WTC11 (cell line): ENCODE results near the gene PLK3. TPM values are rescaled to one million over a fixed set of nuclear protein-coding genes. Genes with fewer than 3 reads are reported as not detected.

Source experiments
- ATAC-seq: fragments of 200-7000 bp; cut with Tn5 transposase; 2 replicates; pipeline ENCODE4 v1.10.0; 2021; ENCODE audit warnings: mild to moderate bottlenecking, moderate library complexity
- CTCF ChIA-PET: fragments of 300-600 bp; sonication (Branson Sonifier 250); formaldehyde crosslinking; loops from one replicate; lab custom pipeline; 2021; ENCODE audit warnings: antibody characterized with exemption; lab: Charles Lee
- POLR2A ChIA-PET: fragments of 350-600 bp; sonication (Branson Sonifier 250); formaldehyde crosslinking; loops from one replicate; lab custom pipeline; 2021; ENCODE audit warnings: antibody characterized with exemption; lab: Charles Lee
- DNase-seq: peaks from one replicate; pipeline ENCODE4 v3.0.0; 2021; ENCODE audit warnings: low spot score
- H3K27ac Mint-ChIP-seq: 2 replicates; pipeline ENCODE4 v1.8.0; 2021; ENCODE audit warnings: mixed read lengths
- H3K27me3 Mint-ChIP-seq: 2 replicates; pipeline ENCODE4 v1.8.0; 2021; ENCODE audit warnings: low read depth, mild to moderate bottlenecking, moderate library complexity, mixed read lengths
- H3K36me3 Mint-ChIP-seq: 2 replicates; pipeline ENCODE4 v1.8.0; 2021; ENCODE audit warnings: mixed read lengths
- H3K4me1 Mint-ChIP-seq: 2 replicates; pipeline ENCODE4 v1.8.0; 2022; ENCODE audit warnings: mixed read lengths
- H3K4me3 Mint-ChIP-seq: 2 replicates; pipeline ENCODE4 v1.8.0; 2021; ENCODE audit warnings: mild to moderate bottlenecking, moderate library complexity, mixed read lengths
- H3K9me3 Mint-ChIP-seq: 2 replicates; pipeline ENCODE4 v1.8.0; 2021; ENCODE audit warnings: mixed read lengths
- CREB1 ChIP-seq: sonication (generic); formaldehyde crosslinking; IDR thresholded peaks from 2 replicates; pipeline ENCODE4 v1.8.0; 2023; ENCODE audit warnings: mild to moderate bottlenecking, missing genetic modification reagents
- CTCF ChIP-seq: fragments of 200-600 bp; IDR thresholded peaks from 2 replicates; pipeline ENCODE4 v1.8.0; 2022; ENCODE audit warnings: antibody characterized with exemption
- E2F4 ChIP-seq: sonication (generic); formaldehyde crosslinking; IDR thresholded peaks from 2 replicates; pipeline ENCODE4 v1.8.1; 2022; ENCODE audit warnings: low read depth, mild to moderate bottlenecking, moderate library complexity, missing genetic modification reagents, borderline replicate concordance
- E2F5 ChIP-seq: sonication (generic); formaldehyde crosslinking; IDR thresholded peaks from 2 replicates; pipeline ENCODE4 v1.8.1; 2022; ENCODE audit warnings: mild to moderate bottlenecking, moderate library complexity, missing genetic modification reagents
- FOXP1 ChIP-seq: sonication (generic); formaldehyde crosslinking; IDR thresholded peaks from 2 replicates; pipeline ENCODE4 v1.8.0; 2022; ENCODE audit warnings: missing genetic modification reagents, mild to moderate bottlenecking, moderate library complexity, borderline replicate concordance
- HMGXB4 ChIP-seq: sonication (generic); formaldehyde crosslinking; IDR thresholded peaks from 2 replicates; pipeline ENCODE4 v1.8.1; 2023; ENCODE audit warnings: mild to moderate bottlenecking, moderate library complexity, missing genetic modification reagents
- MAX ChIP-seq: sonication (generic); formaldehyde crosslinking; IDR thresholded peaks from 2 replicates; pipeline ENCODE4 v1.8.0; 2022; ENCODE audit warnings: mild to moderate bottlenecking, missing genetic modification reagents
- NFATC4 ChIP-seq: fragments of 250-450 bp; sonication (Bioruptor Pico); IDR thresholded peaks from 2 replicates; pipeline ENCODE4 v1.9.0; 2021; ENCODE audit warnings: mild to moderate bottlenecking
- NFE2L1 ChIP-seq: sonication (generic); formaldehyde crosslinking; IDR thresholded peaks from 2 replicates; pipeline ENCODE4 v1.8.1; 2023; ENCODE audit warnings: missing genetic modification reagents
- NFYB ChIP-seq: sonication (generic); formaldehyde crosslinking; conservative IDR thresholded peaks from 2 replicates; pipeline ENCODE4 v1.8.0; 2022; ENCODE audit warnings: low read depth, missing genetic modification reagents
- PRRX2 ChIP-seq: fragments of 250-450 bp; sonication (Bioruptor Pico); IDR thresholded peaks from 2 replicates; pipeline ENCODE4 v1.8.0; 2021; ENCODE audit warnings: mild to moderate bottlenecking
- SP1 ChIP-seq: sonication (generic); formaldehyde crosslinking; conservative IDR thresholded peaks from 2 replicates; pipeline ENCODE4 v1.8.1; 2022; ENCODE audit warnings: missing genetic modification reagents
- STAT6 ChIP-seq: sonication (generic); formaldehyde crosslinking; conservative IDR thresholded peaks from 2 replicates; pipeline ENCODE4 v1.8.1; 2023; ENCODE audit warnings: mild to moderate bottlenecking, low read depth, missing genetic modification reagents, moderate library complexity
- TEAD1 ChIP-seq: sonication (generic); formaldehyde crosslinking; IDR thresholded peaks from 2 replicates; pipeline ENCODE4 v1.8.0; 2022; ENCODE audit warnings: mild to moderate bottlenecking, missing genetic modification reagents
- TP53 ChIP-seq: sonication (generic); formaldehyde crosslinking; IDR thresholded peaks from 2 replicates; pipeline ENCODE4 v1.8.1; 2023; ENCODE audit warnings: mild to moderate bottlenecking, missing genetic modification reagents
- USF2 ChIP-seq: sonication (generic); formaldehyde crosslinking; IDR thresholded peaks from 2 replicates; pipeline ENCODE4 v1.8.1; 2023; ENCODE audit warnings: mild to moderate bottlenecking, missing genetic modification reagents, moderate library complexity
- ZBTB21 ChIP-seq: sonication (generic); formaldehyde crosslinking; IDR thresholded peaks from 2 replicates; pipeline ENCODE4 v1.8.1; 2023; ENCODE audit warnings: mild to moderate bottlenecking, missing genetic modification reagents, borderline replicate concordance
- ZBTB43 ChIP-seq: sonication (generic); formaldehyde crosslinking; IDR thresholded peaks from 2 replicates; pipeline ENCODE4 v1.8.1; 2023; ENCODE audit warnings: mild to moderate bottlenecking, missing genetic modification reagents
- ZNF219 ChIP-seq: sonication (generic); formaldehyde crosslinking; IDR thresholded peaks from 2 replicates; pipeline ENCODE4 v1.8.0; 2023; ENCODE audit warnings: missing genetic modification reagents, mild to moderate bottlenecking, borderline replicate concordance
- ZNF232 ChIP-seq: sonication (generic); formaldehyde crosslinking; IDR thresholded peaks from 2 replicates; pipeline ENCODE4 v1.8.0; 2022; ENCODE audit warnings: mild to moderate bottlenecking, missing genetic modification reagents
- total RNA-seq: library from RNA; stranded (reverse); gene quantifications from 3 replicates; pipeline ENCODE4 v1.2.3, GENCODE V29; 2021

Gene PLK3
- total RNA-seq, 1 experiment from 2014 or later, result 16.4 TPM

GRCh38 chr1:44776730-44777068 lies 23.5 kb upstream of the PLK3 start (continued):
- TF ChIP-seq HMGXB4 (CRISPR knock-in tag) (no peak), NFYB (CRISPR knock-in tag) (no peak), NFE2L1 (CRISPR knock-in tag) (no peak)

GRCh38 chr1:44777547-44777946 lies 22.6 kb upstream of the PLK3 start:
- no peaks in the 10 kb centered on the region for H3K27me3 Mint-ChIP-seq
- no peaks in the 10 kb centered on the region for H3K9me3 Mint-ChIP-seq
- CTCF ChIA-PET, result no interaction called here
- POLR2A ChIA-PET, result no interaction called here
- DNase-seq (no peak), ATAC-seq (no peak)
- peaks cover 22% of the 10 kb centered on the region for H3K4me1 Mint-ChIP-seq
- 0 out of 2 replicates have a peak, but pooled peaks have one; percentile 2 for TF ChIP-seq ZBTB43 (CRISPR knock-in tag)
- no peak for TF ChIP-seq STAT6
- TF ChIP-seq TEAD1 (CRISPR knock-in tag), result no peak
- TF ChIP-seq SP1 (CRISPR knock-in tag), result 0 out of 2 replicates have a peak, but pooled peaks have one; percentile 18
- no peak for TF ChIP-seq ZNF232 (CRISPR knock-in tag)
- no peak for TF ChIP-seq ZBTB21 (CRISPR knock-in tag)
- TF ChIP-seq CREB1 (CRISPR knock-in tag), result no peak
- H3K27ac Mint-ChIP-seq, result peak overlapping the region; percentile 94
- H3K36me3 Mint-ChIP-seq, result peaks cover 49% of the 10 kb centered on the region
- peak overlapping the region; percentile 87 for H3K4me3 Mint-ChIP-seq

GRCh38 chr1:44777969-44778635 lies 22.1 kb upstream of the PLK3 start:
- no peak for DNase-seq
- peak overlapping the region; percentile 87 for H3K4me3 Mint-ChIP-seq
- H3K36me3 Mint-ChIP-seq, result peaks cover 49% of the 10 kb centered on the region
- H3K27ac Mint-ChIP-seq, result peak overlapping the region; percentile 94
- CTCF ChIA-PET, result no interaction called here
- no peak for ATAC-seq
- peaks cover 22% of the 10 kb centered on the region for H3K4me1 Mint-ChIP-seq
- POLR2A ChIA-PET, result no interaction called here
- no peaks in the 10 kb centered on the region for H3K27me3 Mint-ChIP-seq
- H3K9me3 Mint-ChIP-seq, result no peaks in the 10 kb centered on the region
- no peak for TF ChIP-seq MAX (CRISPR knock-in tag)
- no peak for TF ChIP-seq FOXP1 (CRISPR knock-in tag)
- TF ChIP-seq E2F5 (CRISPR knock-in tag), result no peak
- no peak for TF ChIP-seq ZNF219 (CRISPR knock-in tag)
- no peak for TF ChIP-seq CTCF
- no peak for TF ChIP-seq TP53 (CRISPR knock-in tag)
- no peak for TF ChIP-seq PRRX2 (CRISPR knock-in tag)
- TF ChIP-seq USF2 (CRISPR knock-in tag), result no peak
- no peak for TF ChIP-seq E2F4 (CRISPR knock-in tag)
- TF ChIP-seq NFATC4 (CRISPR knock-in tag), result no peak
- TF ChIP-seq SP1 (CRISPR knock-in tag), result no peak
